Upper lobe of right lung (tissue), 1 donor: ENCODE results near the gene SCARB1. TPM values are rescaled to one million over a fixed set of nuclear protein-coding genes. Genes with fewer than 3 reads are reported as not detected.

Experiments used
- ATAC-seq: fragments of 200-7000 bp; cut with Tn5 transposase; one replicate; pipeline ENCODE4 v1.9.1; 2020; ENCODE audit warnings: mild to moderate bottlenecking, moderate library complexity
- DNase-seq: peaks from one replicate; pipeline ENCODE4 v3.0.0-alpha.2; 2020
- H3K27ac ChIP-seq: fragments of 200-600 bp; one replicate; pipeline ENCODE4 v1.8.0; 2022
- H3K27me3 ChIP-seq: fragments of 200-600 bp; one replicate; pipeline ENCODE4 v1.8.0; 2022; ENCODE audit warnings: mild to moderate bottlenecking
- H3K36me3 ChIP-seq: fragments of 200-600 bp; one replicate; pipeline ENCODE4 v1.8.0; 2022
- H3K4me1 ChIP-seq: fragments of 200-600 bp; one replicate; pipeline ENCODE4 v1.8.0; 2022
- H3K4me3 ChIP-seq: fragments of 200-600 bp; one replicate; pipeline ENCODE4 v1.8.0; 2022; ENCODE audit warnings: mild to moderate bottlenecking
- H3K9me3 ChIP-seq: fragments of 200-600 bp; one replicate; pipeline ENCODE4 v1.8.0; 2022
- CTCF ChIP-seq: fragments of 200-600 bp; IDR thresholded peaks from one replicate; pipeline ENCODE4 v1.8.0; 2022; ENCODE audit warnings: antibody characterized with exemption
- intact Hi-C: fragments of 100-400 bp; cut with DNase I; formaldehyde crosslinking; loops from one replicate; pipeline ENCODE4 v1.11.0; 2022
- total RNA-seq: library from RNA; stranded (reverse); fragmentation: NEBNext Ultra II Directional; extraction: Animal tissue kit (Norgen Biotek cat#: 25700); gene quantifications from one replicate; pipeline ENCODE4 v1.2.1, GENCODE V29; 2021
- donor health status: DM: no; HTN: yes; CAD: no; lungs with severe emphysema.

The SCARB1 gene
- total RNA-seq, 1 donor from 2014 or later, result 35.3 TPM

GRCh38 chr12:124763594-124763979 is 100.1 kb downstream of the SCARB1 start:
- ATAC-seq (no peak), DNase-seq (no peak)
- peak overlapping the region; percentile 18 for H3K27ac ChIP-seq
- H3K27me3 ChIP-seq, result no peaks in the 10 kb centered on the region
- H3K36me3 ChIP-seq, result no peaks in the 10 kb centered on the region
- peaks cover 41% of the 10 kb centered on the region for H3K4me1 ChIP-seq
- intact Hi-C loops, result loop anchor here (10.0 kb wide), 1 partner anchor 199 kb away; the partner anchor contains the start of gene NCOR2
- H3K9me3 ChIP-seq, result no peaks in the 10 kb centered on the region
- H3K4me3 ChIP-seq, result no peak overlapping the region
- no peak for TF ChIP-seq CTCF

DNA sequence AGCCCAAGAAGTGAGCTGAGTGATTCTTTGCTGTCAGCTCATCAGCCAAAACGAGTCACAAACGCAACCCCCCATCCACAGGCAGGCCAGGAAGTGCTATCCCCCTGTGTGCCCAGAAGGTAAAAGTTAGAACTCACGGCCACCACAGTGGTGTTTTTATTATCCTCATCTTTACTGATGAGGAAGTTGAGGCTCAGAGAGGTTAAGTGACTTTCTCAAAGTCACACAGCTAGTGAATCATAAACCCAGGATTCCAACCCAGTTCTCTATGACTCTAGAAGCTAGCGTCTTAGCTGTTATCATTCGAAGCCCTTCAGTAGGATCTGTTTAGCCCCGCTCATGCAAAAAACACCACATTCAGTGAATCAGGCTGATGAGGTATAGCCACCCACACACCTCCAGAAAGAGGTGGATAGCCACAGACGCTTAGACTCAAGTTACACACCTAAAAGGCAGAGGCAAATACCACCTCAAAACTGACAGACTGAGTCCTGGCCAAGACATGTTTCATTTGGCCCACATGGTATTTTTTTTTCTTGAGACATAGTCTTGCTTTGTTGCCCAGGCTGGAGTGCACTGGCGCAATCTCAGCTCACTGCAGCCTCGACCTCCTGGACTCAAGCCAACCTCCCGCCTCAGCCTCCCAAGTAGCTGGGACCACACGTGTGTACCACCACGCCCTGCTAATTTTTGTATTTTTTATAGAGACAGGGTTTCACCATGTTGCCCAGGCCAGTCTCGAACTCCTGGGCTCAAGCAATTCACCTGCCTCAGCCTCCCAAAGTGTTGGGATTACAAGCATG is 100.7 kb downstream of the SCARB1 start:
- H3K27me3 ChIP-seq, result no peaks in the 10 kb centered on the region
- TF ChIP-seq CTCF, result no peak
- no peak for ATAC-seq
- H3K27ac ChIP-seq, result no peak overlapping the region
- H3K4me1 ChIP-seq, result peaks cover 44% of the 10 kb centered on the region
- H3K9me3 ChIP-seq, result no peaks in the 10 kb centered on the region
- intact Hi-C loops, result loop anchor here (10.0 kb wide), 1 partner anchor 198 kb away; the partner anchor contains the start of gene NCOR2
- no peak for DNase-seq
- no peaks in the 10 kb centered on the region for H3K36me3 ChIP-seq
- H3K4me3 ChIP-seq, result no peak overlapping the region

GRCh38 chr12:124762384-124762783 is 101.3 kb downstream of the SCARB1 start:
- no peak overlapping the region for H3K4me3 ChIP-seq
- no peaks in the 10 kb centered on the region for H3K9me3 ChIP-seq
- H3K36me3 ChIP-seq, result no peaks in the 10 kb centered on the region
- H3K27me3 ChIP-seq, result no peaks in the 10 kb centered on the region
- intact Hi-C loops, result loop anchor here (10.0 kb wide), 1 partner anchor 198 kb away; the partner anchor contains the start of gene NCOR2
- TF ChIP-seq CTCF, result no peak
- no peak for DNase-seq
- no peak overlapping the region for H3K27ac ChIP-seq
- ATAC-seq, result no peak
- H3K4me1 ChIP-seq, result peaks cover 43% of the 10 kb centered on the region

DNA sequence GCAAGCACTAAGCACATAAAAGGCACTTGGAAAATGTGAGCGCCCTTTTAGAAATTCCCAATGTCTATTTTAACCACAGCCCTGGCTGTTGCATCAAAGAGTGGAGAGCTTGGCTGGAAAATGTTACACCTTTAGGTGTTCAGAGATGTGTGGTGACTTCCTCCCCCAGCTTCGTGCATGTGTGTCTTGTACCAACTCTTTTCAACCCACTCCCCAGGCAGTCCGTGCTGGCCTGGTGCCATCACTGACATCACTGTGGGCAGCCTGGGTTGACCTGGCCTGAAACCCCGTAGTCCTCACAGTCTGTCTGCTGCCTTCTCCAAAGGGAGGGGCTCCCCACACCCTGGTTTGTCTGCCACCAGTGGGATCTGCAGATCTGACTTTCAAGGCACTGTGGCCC is 101.8 kb downstream of the SCARB1 start:
- Histone ChIP-seq H3K4me1 (peaks cover 38% of the 10 kb centered on the region), H3K4me3 (no peak overlapping the region), H3K9me3 (no peaks in the 10 kb centered on the region), H3K27ac (no peak overlapping the region), H3K27me3 (no peaks in the 10 kb centered on the region), H3K36me3 (no peaks in the 10 kb centered on the region)
- intact Hi-C loops, result loop anchor here (10.0 kb wide), 1 partner anchor 197 kb away; the partner anchor contains the start of gene NCOR2
- DNase-seq, result no peak
- ATAC-seq, result no peak
- TF ChIP-seq CTCF, result no peak

- Histone ChIP-seq H3K27me3 (no peaks in the 10 kb centered on the region), H3K4me3 (no peak overlapping the region), H3K9me3 (no peaks in the 10 kb centered on the region), H3K4me1 (peaks cover 35% of the 10 kb centered on the region), H3K36me3 (no peaks in the 10 kb centered on the region), H3K27ac (no peak overlapping the region)
- no peak for ATAC-seq
- no peak for TF ChIP-seq CTCF
- intact Hi-C loops, result loop anchor here (10.0 kb wide), 1 partner anchor 196 kb away; the partner anchor contains the start of gene NCOR2
- no peak for DNase-seq
Observed at GRCh38 chr12:124761056-124761455, 102.6 kb downstream of the SCARB1 start.
